SIG-M5 treated with dmso at 0.1 percent for 504 hours (cell line): ENCODE results near the gene PPP1R12A.
"Not testable (repeated sequence)": the region's sequence is repeated elsewhere in the genome, so short reads cannot be mapped to it uniquely, and the experiment has no call there.

Experiments used
- DNase-seq: peaks from one replicate; lab custom pipeline; 2025; ENCODE audit not compliant: unreplicated experiment; lab: John Stamatoyannopoulos, UW

The PPP1R12A gene

GRCh38 chr12:79843978-79844377 is 90.9 kb downstream of the PPP1R12A start:
- DNase-seq = no peak

GRCh38 chr12:79842630-79843029 is 92.3 kb downstream of the PPP1R12A start:
- DNase-seq = no peak

GRCh38 chr12:79841878-79842265 is 93.0 kb downstream of the PPP1R12A start:
- DNase-seq = no peak

GRCh38 chr12:79841248-79841877 is 93.5 kb downstream of the PPP1R12A start:
- DNase-seq = no peak

- no peak for DNase-seq
Measured at GRCh38 chr12:79838359-79838758, 96.5 kb downstream of the PPP1R12A start.

GRCh38 chr12:79837575-79837974 is 97.3 kb downstream of the PPP1R12A start:
- DNase-seq = no peak

GRCh38 chr12:79835377-79835843 is 99.5 kb downstream of the PPP1R12A start:
- no peak for DNase-seq

GRCh38 chr12:79834712-79835376 is 100.1 kb downstream of the PPP1R12A start:
- no peak for DNase-seq

GRCh38 chr12:79830440-79830839 is 104.5 kb downstream of the PPP1R12A start:
- no peak for DNase-seq

GRCh38 chr12:79828924-79829323 is 106.0 kb downstream of the PPP1R12A start:
- no peak for DNase-seq

GRCh38 chr12:79827484-79827883 is 107.4 kb downstream of the PPP1R12A start:
- no peak for DNase-seq

- DNase-seq = no peak
Measured at GRCh38 chr12:79826267-79827128, 108.4 kb downstream of the PPP1R12A start.

- DNase-seq = no peak
Measured at GRCh38 chr12:79822475-79822874, 112.4 kb downstream of the PPP1R12A start.

GRCh38 chr12:79818856-79819255 is 116.0 kb downstream of the PPP1R12A start:
- no peak for DNase-seq

- not testable (repeated sequence) for DNase-seq
Measured at GRCh38 chr12:79784366-79785065, 150.4 kb downstream of the PPP1R12A start.

GRCh38 chr12:79782172-79782900 is 152.6 kb downstream of the PPP1R12A start:
- no peak for DNase-seq

GRCh38 chr12:79778802-79779448 is 156.0 kb downstream of the PPP1R12A start:
- no peak for DNase-seq

- no peak for DNase-seq
Measured at GRCh38 chr12:79776111-79776510, 158.8 kb downstream of the PPP1R12A start.

- DNase-seq = no peak
Measured at GRCh38 chr12:79775355-79776027, 159.4 kb downstream of the PPP1R12A start.
